Measurements from ENCODE around the gene THTPA.

THTPA gene

GRCh38 chr14:23556700-23557440, 799 bp downstream of the THTPA start:
- no peak for DNase-seq

- DNase-seq, result no peak
Measured at GRCh38 chr14:23557521-23557920, 1.4 kb downstream of the THTPA start.

- DNase-seq, result no peak
Measured at GRCh38 chr14:23557946-23558345, 1.9 kb downstream of the THTPA start.

- DNase-seq, result no peak
Measured at GRCh38 chr14:23558346-23559009, 2.4 kb downstream of the THTPA start.

GRCh38 chr14:23559010-23559925, 3.2 kb downstream of the THTPA start:
- DNase-seq, result no peak

- no peak for DNase-seq
Measured at GRCh38 chr14:23559926-23560520, 4.0 kb downstream of the THTPA start.

GRCh38 chr14:23561259-23561658, 5.2 kb downstream of the THTPA start:
- DNase-seq, result no peak

- DNase-seq, result no peak
Measured at GRCh38 chr14:23561873-23562821, 6.1 kb downstream of the THTPA start.

GRCh38 chr14:23562822-23563472, 6.9 kb downstream of the THTPA start:
- DNase-seq, result no peak

GRCh38 chr14:23563473-23564180, 7.6 kb downstream of the THTPA start:
- no peak for DNase-seq

- DNase-seq, result no peak
Measured at GRCh38 chr14:23564181-23564812, 8.2 kb downstream of the THTPA start.

GRCh38 chr14:23564876-23565275, 8.8 kb downstream of the THTPA start:
- no peak for DNase-seq

- no peak for DNase-seq
Measured at GRCh38 chr14:23565626-23566025, 9.6 kb downstream of the THTPA start.

- no peak for DNase-seq
Measured at GRCh38 chr14:23566112-23566777, 10.2 kb downstream of the THTPA start.

GRCh38 chr14:23566778-23567185, 10.7 kb downstream of the THTPA start:
- DNase-seq, result no peak

GRCh38 chr14:23567186-23568020, 11.3 kb downstream of the THTPA start, which contains the start of gene AP1G2:
Gene AP1G2 (minus strand): TSS chr14:23567791. CDS start chr14:23567314, 477 bp downstream.
- DNase-seq, result no peak

- no peak for DNase-seq
Measured at GRCh38 chr14:23568021-23568599, 12.0 kb downstream of the THTPA start.

All from NCI-H1436 treated with DMSO at 0.1 percent for 48 hours (cell line).